Gastroesophageal sphincter (tissue), 4 donors: ENCODE results near the gene UVSSA. TPM values are rescaled to one million over a fixed set of nuclear protein-coding genes. Genes with fewer than 3 reads are reported as not detected.

ENCODE experiments used
- ATAC-seq: fragments of 150-250 bp; one replicate; pipeline ENCODE4 v1.9.1; 2016; ENCODE audit warnings: mild to moderate bottlenecking, moderate library complexity
- H3K27ac ChIP-seq, 4 donors: fragments of 200-600 bp; sonication (generic) in 3 of 4; 1 replicate in 3 of 4; 2 replicates in 1 of 4; pipeline ENCODE4 v1.5.1; 2016 to 2019
- H3K27me3 ChIP-seq: fragments of 200-600 bp; sonication (generic); one replicate; pipeline ENCODE4 v1.5.1; 2019
- H3K36me3 ChIP-seq, 2 donors: fragments of 200-600 bp; sonication (generic); one replicate each; pipeline ENCODE4 v1.5.1; 2019; ENCODE audit warnings: control low read depth in 1 of 2
- H3K4me1 ChIP-seq, 3 donors: fragments of 200-600 bp; sonication (generic); 1 replicate in 2 of 3; 2 replicates in 1 of 3; pipeline ENCODE4 v1.5.1; 2016 to 2019; ENCODE audit warnings: control low read depth in 2 of 3
- H3K4me3 ChIP-seq, 2 donors: fragments of 200-600 bp; sonication (generic); one replicate each; pipeline ENCODE4 v1.5.1; 2019; ENCODE audit warnings: mild to moderate bottlenecking in 1 of 2, moderate library complexity in 1 of 2
- H3K9me3 ChIP-seq, 3 donors: fragments of 200-600 bp; sonication (generic); one replicate each; pipeline ENCODE4 v1.5.1; 2017 to 2019; ENCODE audit warnings: control low read depth in 2 of 3
- EP300 ChIP-seq: sonication (generic); formaldehyde crosslinking; IDR thresholded peaks from one replicate; pipeline ENCODE4 v1.6.1; 2017; ENCODE audit warnings: antibody characterized with exemption, mild to moderate bottlenecking
- POLR2A ChIP-seq, 2 donors: fragments of 450-650 bp; IDR thresholded peaks; one replicate each; pipeline ENCODE4 v1.6.1; 2017; ENCODE audit warnings: antibody characterized with exemption in 2 of 2, mild to moderate bottlenecking in 2 of 2, moderate library complexity in 1 of 2
- POLR2AphosphoS5 ChIP-seq: sonication (generic); formaldehyde crosslinking; IDR thresholded peaks from one replicate; pipeline ENCODE4 v1.6.1; 2017; ENCODE audit warnings: antibody characterized with exemption
- WGBS, 2 donors: methylation state at CpG; one replicate each; pipeline ENCODE4 v1.1.5; 2018; ENCODE audit warnings: low coverage in 1 of 2; 5-methylcytosine and 5-hydroxymethylcytosine counted together
- total RNA-seq, 4 donors: library from RNA; depleted of rRNA; stranded (reverse); fragments of >200 nt; gene quantifications; one replicate each; pipeline ENCODE4 v1.1.0, GENCODE V29; 2016
- TF ChIP-seq, protein P1 (sequence below), 4 experiments: fragments of 200-600 bp in 2 of 4; fragments of 450-650 bp in 2 of 4; sonication (generic) in 1 of 4; IDR thresholded peaks; one replicate each; pipeline ENCODE4 v1.5.1; 2017 to 2019; ENCODE audit warnings: antibody characterized with exemption in 4 of 4, mild to moderate bottlenecking in 2 of 4, moderate library complexity in 2 of 4

The UVSSA gene
- total RNA-seq, 4 donors from 2014 or later, result 3.1 to 24.1 (median 9.9) TPM

DNA sequence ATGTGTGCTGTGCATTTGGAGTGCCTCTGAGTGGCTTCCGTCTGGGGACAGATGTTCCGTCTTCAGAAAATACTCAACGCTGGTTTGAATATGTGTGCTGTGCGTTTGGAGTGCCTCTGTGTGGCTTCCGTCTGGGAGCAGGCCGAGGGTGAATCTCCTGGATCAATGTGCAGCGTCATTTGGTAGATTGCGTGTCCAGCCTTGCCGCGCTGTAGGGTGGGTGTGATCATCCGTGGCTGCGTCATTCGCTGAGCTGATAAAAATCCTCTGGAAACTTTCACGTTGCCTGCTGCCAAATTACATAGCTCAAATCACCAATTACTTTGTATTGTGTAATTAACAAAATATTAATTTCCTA lies 12.1 kb downstream of the UVSSA start:
- no peak for TF ChIP-seq POLR2A (IDR thresholded peaks at IDR 0.05)
- TF ChIP-seq POLR2AphosphoS5, result no peak
- TF ChIP-seq, protein P1, sequence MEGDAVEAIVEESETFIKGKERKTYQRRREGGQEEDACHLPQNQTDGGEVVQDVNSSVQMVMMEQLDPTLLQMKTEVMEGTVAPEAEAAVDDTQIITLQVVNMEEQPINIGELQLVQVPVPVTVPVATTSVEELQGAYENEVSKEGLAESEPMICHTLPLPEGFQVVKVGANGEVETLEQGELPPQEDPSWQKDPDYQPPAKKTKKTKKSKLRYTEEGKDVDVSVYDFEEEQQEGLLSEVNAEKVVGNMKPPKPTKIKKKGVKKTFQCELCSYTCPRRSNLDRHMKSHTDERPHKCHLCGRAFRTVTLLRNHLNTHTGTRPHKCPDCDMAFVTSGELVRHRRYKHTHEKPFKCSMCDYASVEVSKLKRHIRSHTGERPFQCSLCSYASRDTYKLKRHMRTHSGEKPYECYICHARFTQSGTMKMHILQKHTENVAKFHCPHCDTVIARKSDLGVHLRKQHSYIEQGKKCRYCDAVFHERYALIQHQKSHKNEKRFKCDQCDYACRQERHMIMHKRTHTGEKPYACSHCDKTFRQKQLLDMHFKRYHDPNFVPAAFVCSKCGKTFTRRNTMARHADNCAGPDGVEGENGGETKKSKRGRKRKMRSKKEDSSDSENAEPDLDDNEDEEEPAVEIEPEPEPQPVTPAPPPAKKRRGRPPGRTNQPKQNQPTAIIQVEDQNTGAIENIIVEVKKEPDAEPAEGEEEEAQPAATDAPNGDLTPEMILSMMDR (IDR thresholded peaks at IDR 0.05), result no peak
- no peak for TF ChIP-seq EP300
- no peak for ATAC-seq
- H3K9me3 ChIP-seq, result no peaks in the 10 kb centered on the region
- H3K4me3 ChIP-seq, result no peak overlapping the region
- H3K4me1 ChIP-seq, result peaks cover 0 to 8% (median 0%) of the 10 kb centered on the region in 3 donors
- WGBS, 2 donors, result 86 to 90% methylated on average over 13 to 14 of the region's 14 CpGs
- no peaks in the 10 kb centered on the region for H3K27me3 ChIP-seq
- H3K27ac ChIP-seq, result no peak overlapping the region
- H3K36me3 ChIP-seq, result peaks cover 0 to 84% of the 10 kb centered on the region in 2 donors

DNA sequence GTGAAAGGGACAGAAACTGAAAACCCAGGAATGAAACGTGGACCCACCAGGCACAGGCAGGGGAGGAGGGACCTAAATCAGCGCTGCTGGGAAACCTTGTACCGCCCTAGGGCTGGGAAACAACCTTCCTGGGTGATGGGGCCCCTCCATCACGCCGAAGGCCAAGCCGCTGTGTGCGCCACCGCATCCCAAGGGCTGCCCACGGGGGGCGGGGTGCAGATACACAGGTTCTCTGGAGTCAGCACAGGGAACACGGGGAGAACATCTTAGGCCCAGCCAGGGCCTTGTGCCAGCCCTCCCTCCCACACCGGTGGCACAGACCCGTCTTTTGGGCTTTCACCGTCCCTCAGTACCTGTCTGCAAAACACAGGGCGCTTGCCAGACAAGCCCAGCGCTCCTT lies 13.0 kb downstream of the UVSSA start:
- Histone ChIP-seq H3K27ac (peak overlapping the region in 1 of 4 donors; percentile 17), H3K36me3 (peaks cover 0 to 84% of the 10 kb centered on the region in 2 donors), H3K4me3 (no peak overlapping the region), H3K4me1 (peaks cover 0 to 8% (median 0%) of the 10 kb centered on the region in 3 donors), H3K27me3 (no peaks in the 10 kb centered on the region), H3K9me3 (no peaks in the 10 kb centered on the region)
- WGBS, 2 donors, result 98% methylated on average over 8 of the region's 16 CpGs; no CpG with 5 or more reads in 1 of the 2 donors
- TF ChIP-seq, protein P1 (IDR thresholded peaks at IDR 0.05), result no peak
- ATAC-seq, result no peak

DNA sequence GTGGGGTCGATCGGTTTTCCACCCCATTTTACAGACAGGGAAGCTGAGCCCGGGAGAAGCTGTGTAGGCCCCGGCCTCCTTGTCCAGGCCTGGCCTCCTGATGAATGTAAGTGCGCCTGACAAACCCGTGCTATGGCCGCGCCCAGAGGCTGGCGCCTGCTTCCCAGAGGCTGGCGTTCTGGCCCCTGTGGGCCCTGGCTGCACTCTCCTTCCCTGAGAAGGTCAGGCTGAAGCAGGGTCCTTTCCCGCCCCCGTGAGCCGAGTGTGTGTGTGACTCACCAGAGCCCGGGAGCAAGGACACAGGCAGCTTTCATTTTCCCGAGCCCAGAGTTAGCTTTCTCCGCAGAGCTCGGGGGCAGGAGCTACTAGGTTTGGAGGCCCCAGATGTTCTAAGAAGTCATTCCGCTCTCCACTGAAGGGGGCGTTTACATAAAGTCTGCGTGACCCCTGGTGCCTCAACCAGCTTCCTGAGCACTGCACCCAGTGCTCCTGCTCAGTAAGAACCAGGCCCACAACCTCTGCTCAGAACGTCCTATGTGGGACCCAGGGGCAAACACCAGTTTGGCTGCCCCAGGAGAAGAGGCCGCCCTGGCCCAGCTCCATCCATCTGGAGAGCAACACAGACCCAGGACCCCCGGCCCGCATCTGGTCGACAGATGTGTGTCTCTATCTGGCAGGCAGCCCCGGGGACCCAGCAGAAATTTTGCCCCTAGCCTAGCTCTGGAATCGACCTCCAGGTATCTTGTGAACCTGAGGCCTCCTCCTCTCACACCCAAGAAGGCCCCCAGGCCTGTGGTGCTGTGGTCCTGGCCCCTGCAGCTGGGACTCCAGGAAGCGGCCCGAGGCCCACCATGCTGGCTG lies 13.6 kb downstream of the UVSSA start:
- WGBS, 2 donors, result no CpG with 5 or more reads among the region's 29 CpGs
- Histone ChIP-seq H3K4me1 (peaks cover 0 to 8% (median 0%) of the 10 kb centered on the region in 3 donors), H3K4me3 (no peak overlapping the region), H3K9me3 (no peaks in the 10 kb centered on the region), H3K27ac (peak overlapping the region in 1 of 4 donors; percentile 17), H3K27me3 (no peaks in the 10 kb centered on the region), H3K36me3 (peaks cover 0 to 84% of the 10 kb centered on the region in 2 donors)
- TF ChIP-seq, protein P1 (IDR thresholded peaks at IDR 0.05), result no peak
- TF ChIP-seq POLR2A (IDR thresholded peaks at IDR 0.05) (no peak), EP300 (no peak), POLR2AphosphoS5 (no peak)
- ATAC-seq, result no peak

DNA sequence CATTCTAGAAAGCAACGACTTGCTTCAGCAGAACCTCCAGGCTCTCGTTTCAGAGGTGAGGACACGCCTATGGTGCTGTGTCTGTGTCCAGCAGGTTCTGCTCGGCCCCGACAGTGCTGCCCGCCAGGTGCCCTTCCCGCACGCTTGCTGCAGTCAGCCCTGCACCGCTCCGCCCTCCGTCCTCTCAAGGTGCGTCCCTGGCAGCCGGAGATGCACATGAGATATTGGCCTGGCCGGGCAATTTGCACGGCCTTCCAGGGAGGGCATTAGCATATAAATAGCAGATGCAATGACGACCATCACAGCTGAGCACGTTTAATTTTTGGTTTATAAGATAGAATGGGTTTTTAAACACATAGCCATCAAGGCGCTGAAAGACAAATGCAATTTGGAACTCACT lies 14.4 kb downstream of the UVSSA start:
- no peak for ATAC-seq
- Histone ChIP-seq H3K9me3 (no peaks in the 10 kb centered on the region), H3K27me3 (no peaks in the 10 kb centered on the region), H3K36me3 (peaks cover 0 to 86% of the 10 kb centered on the region in 2 donors), H3K4me1 (peaks cover 0 to 2% (median 0%) of the 10 kb centered on the region in 3 donors), H3K4me3 (no peak overlapping the region), H3K27ac (no peak overlapping the region)
- no peak for TF ChIP-seq POLR2A (IDR thresholded peaks at IDR 0.05)
- TF ChIP-seq EP300, result no peak
- TF ChIP-seq POLR2AphosphoS5, result no peak
- TF ChIP-seq, protein P1 (IDR thresholded peaks at IDR 0.05), result no peak
- WGBS, 2 donors, result 60 to 82% methylated on average over 5 to 6 of the region's 18 CpGs

DNA sequence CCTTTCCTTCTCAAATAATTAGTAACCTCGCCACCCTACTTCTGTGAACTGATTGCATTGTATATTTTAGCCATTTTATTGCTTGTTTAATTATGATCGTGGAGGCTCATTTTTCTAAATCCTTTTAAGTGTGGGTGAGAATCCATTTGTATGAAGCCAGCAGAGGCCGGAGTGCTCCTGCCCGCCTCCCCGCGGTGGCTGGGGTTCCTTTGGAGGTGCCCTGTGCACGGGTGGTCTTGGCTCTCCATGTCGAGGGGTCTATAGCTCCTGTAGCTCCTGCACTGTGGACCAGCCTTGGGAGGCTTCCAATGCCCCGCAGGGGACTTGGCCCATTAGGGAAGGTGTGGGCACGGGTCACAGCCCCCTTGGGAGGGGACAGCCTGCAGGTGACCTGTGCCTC lies 15.0 kb downstream of the UVSSA start:
- ATAC-seq, result no peak
- no peak overlapping the region for H3K27ac ChIP-seq
- H3K27me3 ChIP-seq, result no peaks in the 10 kb centered on the region
- WGBS, 2 donors, result 84 to 93% methylated on average over 4 to 7 of the region's 10 CpGs
- no peaks in the 10 kb centered on the region for H3K4me1 ChIP-seq
- no peaks in the 10 kb centered on the region for H3K9me3 ChIP-seq
- peaks cover 0 to 88% of the 10 kb centered on the region in 2 donors for H3K36me3 ChIP-seq
- TF ChIP-seq POLR2A (IDR thresholded peaks at IDR 0.05), result no peak
- no peak for TF ChIP-seq POLR2AphosphoS5
- TF ChIP-seq EP300, result no peak
- TF ChIP-seq, protein P1 (IDR thresholded peaks at IDR 0.05), result no peak
- no peak overlapping the region for H3K4me3 ChIP-seq
